Activated naive CD4-positive, alpha-beta T cell treated with anti-CD3 and anti-CD28 coated beads for 36 hours (primary cell): ENCODE results near the gene DLGAP1. TPM values are rescaled to one million over a fixed set of nuclear protein-coding genes. Genes with fewer than 3 reads are reported as not detected.
"Not testable (repeated sequence)": the region's sequence is repeated elsewhere in the genome, so short reads cannot be mapped to it uniquely, and the experiment has no call there.

Source experiments
- CTCF ChIA-PET: fragments of 350-600 bp; sonication (Branson Sonifier 250); formaldehyde crosslinking; loops from one replicate; lab custom pipeline; 2021; ENCODE audit warnings: antibody characterized with exemption; lab: Charles Lee
- DNase-seq: peaks from one replicate; pipeline ENCODE4 v3.0.0-alpha.2; 2020
- H3K27ac Mint-ChIP-seq: one replicate; pipeline ENCODE4 v1.8.0; 2021; ENCODE audit warnings: mild to moderate bottlenecking, mixed read lengths
- H3K27me3 Mint-ChIP-seq: one replicate; pipeline ENCODE4 v1.8.0; 2021; ENCODE audit warnings: low read depth, mixed read lengths
- H3K36me3 Mint-ChIP-seq: one replicate; pipeline ENCODE4 v1.8.0; 2021; ENCODE audit warnings: low read depth, mixed read lengths
- H3K4me1 Mint-ChIP-seq: one replicate; pipeline ENCODE4 v1.8.0; 2021; ENCODE audit warnings: low read depth, mixed read lengths
- H3K4me3 Mint-ChIP-seq: one replicate; pipeline ENCODE4 v1.8.0; 2021; ENCODE audit warnings: mild to moderate bottlenecking, moderate library complexity, mixed read lengths
- H3K9me3 Mint-ChIP-seq: one replicate; pipeline ENCODE4 v1.8.0; 2021; ENCODE audit warnings: mixed read lengths
- intact Hi-C: fragments of 100-400 bp; cut with micrococcal nuclease; formaldehyde crosslinking; loops from one replicate; pipeline ENCODE4 v1.15.1; 2023
- total RNA-seq, 2 experiments: library from RNA; stranded (reverse); gene quantifications; one replicate each; pipeline ENCODE4 v1.2.3, GENCODE V29; 2021

DLGAP1 gene
- total RNA-seq, 2 experiments from 2014 or later, result not detected

GRCh38 chr18:3608099-3608453 lies 847.0 kb downstream of the DLGAP1 start:
- H3K9me3 Mint-ChIP-seq, H3K4me3 Mint-ChIP-seq, H3K27me3 Mint-ChIP-seq, H3K27ac Mint-ChIP-seq, DNase-seq, intact Hi-C loops, H3K36me3 Mint-ChIP-seq: not testable (repeated sequence)
- H3K4me1 Mint-ChIP-seq, result peaks cover 16% of the 10 kb centered on the region
- CTCF ChIA-PET, result interaction anchor here (0.6 to 6.0 kb wide), 7 partner anchors 10 to 354 kb away, joined by 3 to 49 read pairs (median 4); no protein-coding TSS in a partner anchor

GRCh38 chr18:3607309-3608098 lies 847.6 kb downstream of the DLGAP1 start:
- DNase-seq, result no peak
- Mint-ChIP-seq H3K4me3 (no peak overlapping the region), H3K4me1 (peaks cover 16% of the 10 kb centered on the region), H3K27me3 (no peaks in the 10 kb centered on the region), H3K27ac (no peak overlapping the region), H3K36me3 (no peaks in the 10 kb centered on the region), H3K9me3 (no peaks in the 10 kb centered on the region)
- intact Hi-C loops, result no loop called here
- CTCF ChIA-PET, result interaction anchor here (1.0 to 6.0 kb wide), 5 partner anchors 12 to 153 kb away, joined by 3 to 49 read pairs (median 3); no protein-coding TSS in a partner anchor

DNA sequence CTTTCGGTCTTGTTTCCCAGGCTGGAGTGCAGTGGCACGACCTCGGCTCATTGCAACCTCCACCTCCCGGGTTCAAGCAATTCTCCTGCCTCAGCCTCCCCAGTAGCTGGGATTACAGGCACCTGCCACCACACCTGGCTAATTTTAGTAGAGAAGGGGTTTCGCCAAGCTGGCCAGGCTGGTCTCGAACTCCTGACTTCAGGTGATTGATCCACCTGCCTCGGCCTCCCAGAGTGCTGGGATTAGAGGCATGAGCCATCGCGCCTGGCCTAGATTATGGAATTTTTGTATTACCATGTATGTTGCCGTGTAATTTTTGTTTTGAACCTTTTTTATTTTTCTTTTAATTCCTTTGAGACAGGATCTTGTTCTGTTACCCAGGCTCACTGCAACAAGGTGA lies 848.2 kb downstream of the DLGAP1 start:
- H3K4me3 Mint-ChIP-seq, DNase-seq, H3K27ac Mint-ChIP-seq, H3K36me3 Mint-ChIP-seq, H3K9me3 Mint-ChIP-seq, intact Hi-C loops, H3K27me3 Mint-ChIP-seq: not testable (repeated sequence)
- CTCF ChIA-PET, result interaction anchor here (1.0 to 6.0 kb wide), 6 partner anchors 12 to 309 kb away, joined by 3 to 49 read pairs (median 6); no protein-coding TSS in a partner anchor
- peaks cover 20% of the 10 kb centered on the region for H3K4me1 Mint-ChIP-seq

- Mint-ChIP-seq H3K4me1 (peaks cover 18% of the 10 kb centered on the region), H3K4me3 (no peak overlapping the region), H3K9me3 (no peaks in the 10 kb centered on the region), H3K36me3 (no peaks in the 10 kb centered on the region), H3K27me3 (no peaks in the 10 kb centered on the region), H3K27ac (no peak overlapping the region)
- intact Hi-C loops, result loop anchor here (1.0 to 2.0 kb wide), 3 partner anchors 47 to 545 kb away; no protein-coding TSS in a partner anchor
- peak; percentile 49 for DNase-seq
- CTCF ChIA-PET, result interaction anchor here (1.0 to 6.0 kb wide), 11 partner anchors 11 to 308 kb away, joined by 3 to 49 read pairs (median 5); no protein-coding TSS in a partner anchor
Measured at GRCh38 chr18:3605954-3606443, 849.1 kb downstream of the DLGAP1 start.

DNA sequence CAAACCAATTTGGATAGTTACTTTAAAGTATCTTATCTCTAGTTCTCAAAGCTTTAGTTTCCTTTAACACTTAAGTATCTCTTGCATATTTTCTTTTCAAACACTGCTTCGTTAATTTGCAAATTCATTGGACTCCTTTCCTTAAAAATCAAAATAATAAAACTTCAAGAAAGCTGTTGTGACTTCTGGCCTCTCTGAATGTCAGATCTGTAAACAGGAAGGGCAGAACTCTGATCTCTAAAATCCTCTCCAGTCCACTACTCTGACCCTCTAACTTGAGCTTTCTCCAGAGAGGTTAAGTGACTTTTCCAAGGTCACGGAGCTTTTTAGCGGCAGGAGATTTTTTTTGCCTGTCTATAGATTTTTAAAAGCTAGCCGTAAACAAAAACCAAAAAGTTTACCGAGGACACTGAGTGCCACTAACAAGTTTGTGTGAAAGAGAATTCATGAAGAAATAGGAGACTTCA lies 849.6 kb downstream of the DLGAP1 start:
- CTCF ChIA-PET, result interaction anchor here (1.0 to 6.0 kb wide), 10 partner anchors 11 to 308 kb away, joined by 3 to 49 read pairs (median 5); no protein-coding TSS in a partner anchor
- H3K36me3 Mint-ChIP-seq, result no peaks in the 10 kb centered on the region
- intact Hi-C loops, result loop anchor here (1.0 to 2.0 kb wide), 3 partner anchors 47 to 545 kb away; no protein-coding TSS in a partner anchor

GRCh38 chr18:3604498-3605408 lies 850.4 kb downstream of the DLGAP1 start:
- H3K4me3 Mint-ChIP-seq, result no peak overlapping the region
- H3K27me3 Mint-ChIP-seq, result no peaks in the 10 kb centered on the region
- intact Hi-C loops, result loop anchor here (1.0 to 5.0 kb wide), 9 partner anchors 20 to 622 kb away; no protein-coding TSS in a partner anchor
- no peaks in the 10 kb centered on the region for H3K9me3 Mint-ChIP-seq
- H3K27ac Mint-ChIP-seq, result no peak overlapping the region
- no peaks in the 10 kb centered on the region for H3K36me3 Mint-ChIP-seq
- DNase-seq, result peak; percentile 60
- peaks cover 13% of the 10 kb centered on the region for H3K4me1 Mint-ChIP-seq
- CTCF ChIA-PET, result interaction anchor here (0.6 to 6.0 kb wide), 16 partner anchors 10 to 152 kb away, joined by 3 to 49 read pairs (median 6); no protein-coding TSS in a partner anchor

More for the DNA sequence above, 849.6 kb downstream of the DLGAP1 start:
- no peak overlapping the region for H3K4me3 Mint-ChIP-seq
- H3K9me3 Mint-ChIP-seq, result no peaks in the 10 kb centered on the region
- no peak for DNase-seq
- H3K4me1 Mint-ChIP-seq, result peaks cover 18% of the 10 kb centered on the region
- H3K27me3 Mint-ChIP-seq, result no peaks in the 10 kb centered on the region
- no peak overlapping the region for H3K27ac Mint-ChIP-seq

- H3K36me3 Mint-ChIP-seq, result no peaks in the 10 kb centered on the region
- no peak overlapping the region for H3K4me3 Mint-ChIP-seq
- H3K4me1 Mint-ChIP-seq, result peaks cover 15% of the 10 kb centered on the region
- intact Hi-C loops, result loop anchor here (1.0 to 5.0 kb wide), 8 partner anchors 20 to 622 kb away; no protein-coding TSS in a partner anchor
- no peaks in the 10 kb centered on the region for H3K27me3 Mint-ChIP-seq
- H3K9me3 Mint-ChIP-seq, result no peaks in the 10 kb centered on the region
- no peak for DNase-seq
- CTCF ChIA-PET, result interaction anchor here (0.6 to 3.8 kb wide), 11 partner anchors 9 to 307 kb away, joined by 3 to 33 read pairs (median 3); no protein-coding TSS in a partner anchor
- H3K27ac Mint-ChIP-seq, result no peak overlapping the region
Measured at GRCh38 chr18:3604235-3604497, 850.9 kb downstream of the DLGAP1 start.

DNA sequence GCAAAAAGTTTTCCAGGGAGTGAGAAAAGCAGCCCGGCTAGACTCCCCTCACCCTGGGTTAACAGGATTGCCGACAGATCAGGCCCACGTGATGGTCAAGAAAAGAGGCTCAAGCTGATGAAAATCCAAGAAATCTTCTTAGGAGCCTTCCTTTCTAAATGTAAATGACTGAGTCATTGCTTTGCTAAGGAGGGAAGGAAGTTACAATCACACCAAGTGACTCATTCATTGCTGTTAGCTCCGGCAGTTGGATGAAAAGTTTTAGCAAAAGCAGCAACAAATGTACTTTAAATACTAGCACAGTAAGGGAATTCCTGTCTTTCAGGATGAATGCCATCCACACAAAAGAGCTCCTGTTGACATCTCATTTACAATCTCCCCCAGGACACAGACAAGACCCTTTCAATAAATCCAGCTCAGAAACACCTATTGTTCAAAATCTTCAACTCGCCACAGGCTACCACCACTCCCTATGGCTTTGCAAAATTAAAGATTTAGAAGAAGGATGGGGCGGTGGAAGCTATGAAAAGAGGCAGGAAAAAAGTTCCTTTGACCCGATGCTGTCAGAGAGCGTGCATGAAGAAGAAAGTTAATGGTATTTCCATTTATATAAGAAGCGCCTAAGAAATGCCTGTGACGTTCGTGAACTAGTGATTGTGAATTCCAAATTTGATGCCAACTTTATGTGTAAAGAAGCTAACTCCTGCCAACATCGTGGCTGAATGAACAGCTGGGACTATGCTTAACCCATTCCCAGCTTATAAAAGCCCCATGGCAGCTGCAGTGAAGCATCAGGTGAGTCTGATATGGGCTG lies 851.5 kb downstream of the DLGAP1 start:
- Mint-ChIP-seq H3K9me3 (no peaks in the 10 kb centered on the region), H3K36me3 (no peaks in the 10 kb centered on the region), H3K27ac (no peak overlapping the region), H3K4me3 (no peak overlapping the region), H3K4me1 (peaks cover 16% of the 10 kb centered on the region), H3K27me3 (no peaks in the 10 kb centered on the region)
- intact Hi-C loops, result loop anchor here (1.0 to 5.0 kb wide), 12 partner anchors 8 to 1693 kb away; no protein-coding TSS in a partner anchor
- CTCF ChIA-PET, result interaction anchor here (0.6 to 3.8 kb wide), 14 partner anchors 9 to 306 kb away, joined by 3 to 33 read pairs (median 4); no protein-coding TSS in a partner anchor
- DNase-seq, result peak; percentile 30

- H3K4me1 Mint-ChIP-seq, result peaks cover 24% of the 10 kb centered on the region
- intact Hi-C loops, result loop anchor here (5.0 kb wide), 1 partner anchor 619 kb away; no protein-coding TSS in a partner anchor
Measured at GRCh38 chr18:3601106-3601755, 853.9 kb downstream of the DLGAP1 start.

DNA sequence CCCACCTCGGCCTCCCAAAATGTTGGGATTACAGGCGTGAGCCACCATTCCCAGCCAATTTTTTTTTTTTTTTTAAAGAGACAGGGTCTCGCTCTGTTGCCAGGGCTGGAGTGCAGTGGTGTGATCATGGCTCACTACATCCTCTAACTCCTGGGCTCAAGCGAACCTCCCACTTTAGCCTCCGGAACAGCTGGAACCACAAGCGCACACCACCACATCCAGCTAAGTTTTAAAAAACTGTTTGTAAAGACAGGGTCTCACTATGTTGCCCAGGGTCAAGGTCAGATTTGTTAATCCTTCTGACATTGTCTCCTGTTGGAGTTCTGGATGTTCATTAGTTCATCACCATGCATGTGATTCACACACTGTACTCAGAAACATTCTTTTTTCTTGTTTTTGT lies 855.2 kb downstream of the DLGAP1 start:
- H3K27ac Mint-ChIP-seq, result no peak overlapping the region
- CTCF ChIA-PET, result no interaction called here

More at GRCh38 chr18:3601106-3601755, 853.9 kb downstream of the DLGAP1 start:
- not testable (repeated sequence) for H3K27ac Mint-ChIP-seq, H3K4me3 Mint-ChIP-seq, DNase-seq, H3K9me3 Mint-ChIP-seq, H3K27me3 Mint-ChIP-seq
- CTCF ChIA-PET, result interaction anchor here (0.6 to 3.8 kb wide), 4 partner anchors 12 to 65 kb away, joined by 4 to 29 read pairs (median 6); no protein-coding TSS in a partner anchor
- H3K36me3 Mint-ChIP-seq, result peaks cover 18% of the 10 kb centered on the region

More for the DNA sequence above, 855.2 kb downstream of the DLGAP1 start:
- peaks cover 20% of the 10 kb centered on the region for H3K36me3 Mint-ChIP-seq
- no peaks in the 10 kb centered on the region for H3K9me3 Mint-ChIP-seq
- H3K4me3 Mint-ChIP-seq, result no peak overlapping the region
- H3K27me3 Mint-ChIP-seq, result no peaks in the 10 kb centered on the region
- intact Hi-C loops, result loop anchor here (5.0 to 10.0 kb wide), 2 partner anchors 618 to 945 kb away; partner anchors contain the start of gene SMCHD1
- no peak for DNase-seq
- H3K4me1 Mint-ChIP-seq, result peaks cover 36% of the 10 kb centered on the region
